Fibroblast of lung (primary cell): ENCODE results near the gene FREM1. TPM values are rescaled to one million over a fixed set of nuclear protein-coding genes. Genes with fewer than 3 reads are reported as not detected.

Experiments used
- DNase-seq, 2 donors: peaks; one replicate each; pipeline versions ENCODE4 v3.0.0 to v3.0.0-alpha.2; 2010; ENCODE audit warnings: low read depth in 2 of 2
- H2AFZ ChIP-seq: 2 replicates; pipeline ENCODE4 v1.5.1; 2012; ENCODE audit warnings: low read length, control low read depth, inconsistent platforms
- H3K27ac ChIP-seq: 2 replicates; pipeline ENCODE4 v1.5.1; 2011; ENCODE audit warnings: low read length, control low read depth; ENCODE audit not compliant: insufficient read depth
- H3K27me3 ChIP-seq: 2 replicates; pipeline ENCODE4 v1.5.1; 2011; ENCODE audit warnings: mild to moderate bottlenecking, low read length; ENCODE audit not compliant: control insufficient read depth, insufficient read depth
- H3K36me3 ChIP-seq: 2 replicates; pipeline ENCODE4 v1.5.1; 2011; ENCODE audit warnings: low read length; ENCODE audit not compliant: control insufficient read depth, insufficient read depth
- H3K4me1 ChIP-seq: 2 replicates; pipeline ENCODE4 v1.5.1; 2011; ENCODE audit warnings: low read length; ENCODE audit not compliant: control insufficient read depth, insufficient read depth; ENCODE audit errors: extremely low read depth
- H3K4me2 ChIP-seq: 2 replicates; pipeline ENCODE4 v1.5.1; 2011; ENCODE audit warnings: low read length, control low read depth; ENCODE audit not compliant: insufficient read depth; ENCODE audit errors: extremely low read depth
- H3K4me3 ChIP-seq, 4 experiments: fragments of 200-600 bp in 1 of 4; sonication (generic) in 1 of 4; replicated peaks in 1 of 4; 2 replicates each; pipeline ENCODE4 v1.5.1; 2011 to 2016; ENCODE audit warnings: low read length in 4 of 4, low read depth in 3 of 4, mild to moderate bottlenecking in 3 of 4, control low read depth in 2 of 4, inconsistent platforms in 1 of 4, mixed read lengths in 1 of 4; ENCODE audit not compliant: insufficient read depth in 1 of 4; ENCODE audit errors: control extremely low read depth in 1 of 4
- H3K79me2 ChIP-seq: 2 replicates; pipeline ENCODE4 v1.5.1; 2012; ENCODE audit warnings: mild to moderate bottlenecking, low read length, inconsistent platforms; ENCODE audit not compliant: control insufficient read depth, insufficient read depth
- H3K9ac ChIP-seq: 2 replicates; pipeline ENCODE4 v1.5.1; 2011; ENCODE audit warnings: mild to moderate bottlenecking, low read length, control low read depth; ENCODE audit not compliant: insufficient read depth
- H3K9me3 ChIP-seq: 2 replicates; pipeline ENCODE4 v1.5.1; 2012; ENCODE audit warnings: low read depth, low read length; ENCODE audit not compliant: control insufficient read depth, insufficient read depth
- H4K20me1 ChIP-seq: 2 replicates; pipeline ENCODE4 v1.5.1; 2011; ENCODE audit warnings: low read length; ENCODE audit not compliant: control insufficient read depth, insufficient read depth; ENCODE audit errors: extremely low read depth
- CTCF ChIP-seq, 2 donors: IDR thresholded peaks in 1 of 2; conservative IDR thresholded peaks in 1 of 2; 1 replicate in 1 of 2; 2 replicates in 1 of 2; pipeline ENCODE4 v1.5.1; 2011 to 2012; ENCODE audit warnings: low read length in 2 of 2, control low read depth in 1 of 2, inconsistent platforms in 1 of 2, low read depth in 1 of 2, mild to moderate bottlenecking in 1 of 2
- EZH2 ChIP-seq: IDR thresholded peaks from 2 replicates; pipeline ENCODE4 v1.5.1; 2012; ENCODE audit warnings: low read length, control low read depth, mild to moderate bottlenecking; ENCODE audit errors: missing control alignments
- polyA plus RNA-seq, 2 donors: library from polyadenylated mRNA; depleted of rRNA in 1 of 2; stranded (reverse) in 1 of 2; unstranded in 1 of 2; fragments of >200 nt; gene quantifications; 2 replicates each; pipeline ENCODE4 v1.2.1, GENCODE V29; 2011 to 2012; ENCODE audit warnings: missing spikeins in 1 of 2
- total RNA-seq: library from RNA; depleted of rRNA; stranded (reverse); fragments of >200 nt; gene quantifications from 2 replicates; pipeline ENCODE4 v1.2.1, GENCODE V29; 2014

FREM1 gene
- total and polyA plus RNA-seq, 2 donors (not counting 1 experiment from before 2014, with no cell fraction given) = under 0.01 to 0.01 TPM

GRCh38 chr9:14723301-14723700 lies 186.9 kb downstream of the FREM1 start:
- no peak for DNase-seq
- TF ChIP-seq CTCF (conservative IDR thresholded peaks at IDR 0.05 in 1 of 2, IDR thresholded peaks at IDR 0.05 in 1 of 2; ENCODE audit: low read depth in 1 of 2, low read length in 2 of 2) (no peak), EZH2 (no peak)
- H3K27me3 ChIP-seq = no peaks in the 10 kb centered on the region
- H3K79me2 ChIP-seq = no peaks in the 10 kb centered on the region
- no peaks in the 10 kb centered on the region for H3K4me1 ChIP-seq
- no peak overlapping the region for H3K4me3 ChIP-seq
- H3K9me3 ChIP-seq = no peaks in the 10 kb centered on the region
- no peak overlapping the region for H3K27ac ChIP-seq
- H3K4me2 ChIP-seq = no peak overlapping the region
- no peaks in the 10 kb centered on the region for H4K20me1 ChIP-seq
- no peak overlapping the region for H2AFZ ChIP-seq
- H3K36me3 ChIP-seq = no peaks in the 10 kb centered on the region
- no peak overlapping the region for H3K9ac ChIP-seq

DNA sequence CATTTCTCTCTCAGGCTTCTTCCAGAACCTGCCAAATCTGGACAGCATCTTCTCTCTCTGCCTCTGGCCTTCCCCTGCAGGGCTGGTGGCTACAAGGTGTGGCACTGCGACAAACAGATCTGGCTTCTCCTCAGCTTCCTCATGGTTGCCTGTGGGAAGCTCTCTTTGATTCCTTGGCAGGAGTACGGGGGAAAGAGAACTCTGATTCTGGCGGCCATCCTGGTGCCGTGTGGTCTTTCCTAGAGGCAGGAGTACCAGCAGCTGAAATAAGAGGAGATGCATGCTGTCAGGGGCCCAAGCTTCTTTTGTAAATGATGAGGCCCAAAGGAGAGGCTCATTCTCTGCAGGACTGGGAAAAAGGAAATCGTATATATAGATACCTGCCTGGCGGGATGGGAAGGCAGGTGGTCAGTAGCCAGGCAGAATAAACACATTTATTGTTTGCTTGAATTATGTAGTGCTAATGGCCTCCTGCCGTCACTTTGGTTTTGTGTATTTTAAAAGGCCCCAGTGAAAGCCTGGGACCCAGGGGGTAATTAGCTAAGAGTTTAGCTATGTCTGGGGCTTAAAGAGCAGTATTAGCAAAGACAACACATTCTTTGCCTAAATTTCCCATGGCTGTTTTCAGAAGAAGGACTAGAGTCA lies 187.7 kb downstream of the FREM1 start, which contains the start of gene CER1:
Gene CER1, minus strand, starts transcription at position 343 of the 645 bp plus-strand sequence. Its CDS starts 61 bp downstream, at position 282.
- Histone ChIP-seq H3K4me1 (no peaks in the 10 kb centered on the region), H3K9ac (no peak within 1 kb of the TSS), H3K27me3 (no peaks in the 10 kb centered on the region), H3K4me2 (no peak within 1 kb of the TSS), H3K79me2 (no peaks in the 10 kb centered on the region), H4K20me1 (no peaks in the 10 kb centered on the region), H3K36me3 (no peaks in the 10 kb centered on the region), H3K27ac (no peak within 1 kb of the TSS), H2AFZ (no peak within 1 kb of the TSS), H3K9me3 (no peaks in the 10 kb centered on the region), H3K4me3 (no peak within 1 kb of the TSS)
- no peak for DNase-seq
- TF ChIP-seq EZH2 = no peak
- no peak for TF ChIP-seq CTCF (conservative IDR thresholded peaks at IDR 0.05 in 1 of 2, IDR thresholded peaks at IDR 0.05 in 1 of 2; ENCODE audit: low read depth in 1 of 2, low read length in 2 of 2)

- no peak for DNase-seq
- H4K20me1 ChIP-seq = no peaks in the 10 kb centered on the region
- H3K27me3 ChIP-seq = no peaks in the 10 kb centered on the region
- no peak overlapping the region for H3K9ac ChIP-seq
- no peak for TF ChIP-seq EZH2
- H3K27ac ChIP-seq = no peak overlapping the region
- H3K4me2 ChIP-seq = no peak overlapping the region
- no peaks in the 10 kb centered on the region for H3K79me2 ChIP-seq
- H3K9me3 ChIP-seq = no peaks in the 10 kb centered on the region
- no peak overlapping the region for H3K4me3 ChIP-seq
- no peaks in the 10 kb centered on the region for H3K36me3 ChIP-seq
- no peak overlapping the region for H2AFZ ChIP-seq
- no peaks in the 10 kb centered on the region for H3K4me1 ChIP-seq
Observed at GRCh38 chr9:14719231-14719923, 190.9 kb downstream of the FREM1 start.
